Naive thymus-derived CD8-positive, alpha-beta T cell (primary cell): ENCODE measurements around the gene TAF11L14. TPM values are rescaled to one million over a fixed set of nuclear protein-coding genes. Genes with fewer than 3 reads are reported as not detected.
"Not testable (repeated sequence)": the region's sequence is repeated elsewhere in the genome, so short reads cannot be mapped to it uniquely, and the experiment has no call there.

Source experiments
- ATAC-seq, 2 donors: fragments of 150-1000 bp; cut with Tn5 transposase in 1 of 2; sonication (Bioruptor Pico), chemical (Tn5 transposase) in 1 of 2; 1 replicate in 1 of 2; 2 replicates in 1 of 2; pipeline ENCODE4 v1.10.0; 2021; ENCODE audit warnings: mild to moderate bottlenecking in 2 of 2, moderate library complexity in 2 of 2
- POLR2A ChIA-PET: fragments of 350-600 bp; sonication (Branson Sonifier 250); formaldehyde crosslinking; loops from one replicate; lab custom pipeline; 2021; ENCODE audit warnings: antibody characterized with exemption; lab: Charles Lee
- DNase-seq, 10 donors: peaks; one replicate each; pipeline versions ENCODE4 v3.0.0 to v3.0.0-alpha.2; 2020 to 2022
- H3K27ac Mint-ChIP-seq, 10 donors: one replicate each; pipeline ENCODE4 v1.8.0; 2020 to 2022; ENCODE audit warnings: mild to moderate bottlenecking in 10 of 10, mixed read lengths in 10 of 10, moderate library complexity in 4 of 10, inconsistent platforms in 1 of 10
- H3K27me3 Mint-ChIP-seq, 5 donors: one replicate each; pipeline ENCODE4 v1.8.0; 2021 to 2022; ENCODE audit warnings: mixed read lengths in 5 of 5
- H3K36me3 Mint-ChIP-seq, 3 donors: one replicate each; pipeline ENCODE4 v1.8.0; 2020 to 2022; ENCODE audit warnings: mixed read lengths in 3 of 3, mild to moderate bottlenecking in 2 of 3, inconsistent platforms in 1 of 3
- H3K4me1 Mint-ChIP-seq, 4 donors: one replicate each; pipeline ENCODE4 v1.8.0; 2021 to 2022; ENCODE audit warnings: mixed read lengths in 4 of 4
- H3K4me3 Mint-ChIP-seq, 10 donors: one replicate each; pipeline ENCODE4 v1.8.0; 2020 to 2022; ENCODE audit warnings: mild to moderate bottlenecking in 10 of 10, mixed read lengths in 10 of 10, moderate library complexity in 6 of 10, inconsistent platforms in 1 of 10
- H3K9me3 Mint-ChIP-seq, 9 donors: one replicate each; pipeline ENCODE4 v1.8.0; 2020 to 2022; ENCODE audit warnings: mixed read lengths in 9 of 9, mild to moderate bottlenecking in 3 of 9, inconsistent platforms in 1 of 9, moderate library complexity in 1 of 9
- polyA plus RNA-seq, 3 donors: library from polyadenylated mRNA; unstranded; fragments of 300-500 nt; fragmentation: Illumina TruSeq; gene quantifications; one replicate each; pipeline ENCODE4 v1.2.3, GENCODE V29; 2021
- total RNA-seq, 8 experiments: library from RNA in 2 of 8; stranded (reverse) in 2 of 8; gene quantifications; one replicate each; pipeline ENCODE4 v1.2.3 and lab custom pipeline; 2021 to 2026

TAF11L14 gene
- total RNA-seq = not detected
- polyA plus RNA-seq = not detected
- 0 reads per million in 6 experiments for total RNA-seq (lab: John Stamatoyannopoulos, UW)

GRCh38 chr5:17634160-17634559 is at the start of gene TAF11L14:
TAF11L14 (plus strand) TSS chr5:17634460.
- Mint-ChIP-seq H3K4me1 (no peaks in the 10 kb centered on the region), H3K27me3 (peaks cover 0 to 2% (median 0%) of the 10 kb centered on the region in 5 donors), H3K27ac (no peak within 1 kb of the TSS), H3K9me3 (peaks cover 0 to 12% (median 4%) of the 10 kb centered on the region in 9 donors), H3K36me3 (no peaks in the 10 kb centered on the region), H3K4me3 (no peak within 1 kb of the TSS)
- POLR2A ChIA-PET = no interaction called here
- DNase-seq (no peak), ATAC-seq (no peak)

- H3K27ac Mint-ChIP-seq, H3K4me3 Mint-ChIP-seq, DNase-seq, ATAC-seq, POLR2A ChIA-PET, H3K36me3 Mint-ChIP-seq, H3K9me3 Mint-ChIP-seq, H3K4me1 Mint-ChIP-seq, H3K27me3 Mint-ChIP-seq: not testable (repeated sequence)
Observed at GRCh38 chr5:17585658-17586057, 48.6 kb upstream of the TAF11L14 start, which contains the start of gene TAF11L7. TAF11L7 (minus strand) TSS chr5:17585758.

- H3K36me3 Mint-ChIP-seq, H3K4me1 Mint-ChIP-seq, H3K27ac Mint-ChIP-seq, ATAC-seq, POLR2A ChIA-PET, H3K27me3 Mint-ChIP-seq, DNase-seq, H3K9me3 Mint-ChIP-seq, H3K4me3 Mint-ChIP-seq: not testable (repeated sequence)
Observed at GRCh38 chr5:17590860-17591259, 43.4 kb upstream of the TAF11L14 start, which contains the start of gene TAF11L8. TAF11L8 (minus strand) TSS chr5:17590960.

GRCh38 chr5:17594255-17594654 is 40.0 kb upstream of the TAF11L14 start, which contains the start of gene TAF11L9:
TAF11L9 (minus strand) TSS chr5:17594394.
- H3K4me1 Mint-ChIP-seq, H3K9me3 Mint-ChIP-seq, H3K36me3 Mint-ChIP-seq, H3K27ac Mint-ChIP-seq, ATAC-seq, H3K27me3 Mint-ChIP-seq, H3K4me3 Mint-ChIP-seq, POLR2A ChIA-PET, DNase-seq: not testable (repeated sequence)

- H3K9me3 Mint-ChIP-seq, H3K36me3 Mint-ChIP-seq, POLR2A ChIA-PET, H3K27ac Mint-ChIP-seq, H3K4me1 Mint-ChIP-seq, DNase-seq, ATAC-seq, H3K4me3 Mint-ChIP-seq, H3K27me3 Mint-ChIP-seq: not testable (repeated sequence)
Observed at GRCh38 chr5:17597728-17598127, 36.5 kb upstream of the TAF11L14 start, which contains the start of gene TAF11L10. TAF11L10 (minus strand) TSS chr5:17597828.

GRCh38 chr5:17603880-17604279 is 30.4 kb upstream of the TAF11L14 start, which contains the start of gene TAF11L11:
TAF11L11 (plus strand) TSS chr5:17604183.
- H3K36me3 Mint-ChIP-seq, H3K27ac Mint-ChIP-seq, H3K4me1 Mint-ChIP-seq, POLR2A ChIA-PET, H3K4me3 Mint-ChIP-seq, DNase-seq, H3K27me3 Mint-ChIP-seq, ATAC-seq: not testable (repeated sequence)
- H3K9me3 Mint-ChIP-seq = peaks cover 0 to 18% (median 5%) of the 10 kb centered on the region in 9 donors

GRCh38 chr5:17604951-17605350 is 29.3 kb upstream of the TAF11L14 start:
- Mint-ChIP-seq H3K9me3 (peaks cover 0 to 18% (median 5%) of the 10 kb centered on the region in 9 donors), H3K4me1 (no peaks in the 10 kb centered on the region), H3K27ac (no peak overlapping the region), H3K4me3 (no peak overlapping the region), H3K27me3 (no peaks in the 10 kb centered on the region), H3K36me3 (no peaks in the 10 kb centered on the region)
- ATAC-seq = no peak
- DNase-seq = no peak
- POLR2A ChIA-PET = no interaction called here

GRCh38 chr5:17607461-17607860 is 26.8 kb upstream of the TAF11L14 start:
- H3K4me3 Mint-ChIP-seq, DNase-seq, H3K4me1 Mint-ChIP-seq, H3K27me3 Mint-ChIP-seq, POLR2A ChIA-PET, ATAC-seq, H3K27ac Mint-ChIP-seq, H3K36me3 Mint-ChIP-seq: not testable (repeated sequence)
- H3K9me3 Mint-ChIP-seq = peaks cover 0 to 18% (median 5%) of the 10 kb centered on the region in 9 donors

GRCh38 chr5:17610092-17610491 is 24.2 kb upstream of the TAF11L14 start, which contains the start of gene TAF11L12:
TAF11L12 (plus strand) TSS chr5:17610392.
- H3K4me3 Mint-ChIP-seq, DNase-seq, H3K4me1 Mint-ChIP-seq, H3K36me3 Mint-ChIP-seq, POLR2A ChIA-PET, ATAC-seq, H3K27ac Mint-ChIP-seq, H3K27me3 Mint-ChIP-seq: not testable (repeated sequence)
- H3K9me3 Mint-ChIP-seq = peaks cover 0 to 17% (median 5%) of the 10 kb centered on the region in 9 donors

- peaks cover 0 to 16% (median 6%) of the 10 kb centered on the region in 9 donors for H3K9me3 Mint-ChIP-seq
Observed at GRCh38 chr5:17614872-17615605, 19.2 kb upstream of the TAF11L14 start.

GRCh38 chr5:17619354-17619753 is 14.9 kb upstream of the TAF11L14 start:
- peaks cover 0 to 22% (median 11%) of the 10 kb centered on the region in 9 donors for H3K9me3 Mint-ChIP-seq
- no peak overlapping the region for H3K4me3 Mint-ChIP-seq
- no peaks in the 10 kb centered on the region for H3K36me3 Mint-ChIP-seq
- H3K27ac Mint-ChIP-seq = no peak overlapping the region
- H3K4me1 Mint-ChIP-seq = no peaks in the 10 kb centered on the region
- no peak for DNase-seq
- H3K27me3 Mint-ChIP-seq = peaks cover 0 to 2% (median 0%) of the 10 kb centered on the region in 5 donors
- POLR2A ChIA-PET = no interaction called here
- no peak for ATAC-seq

More at GRCh38 chr5:17614872-17615605, 19.2 kb upstream of the TAF11L14 start:
- H3K36me3 Mint-ChIP-seq = no peaks in the 10 kb centered on the region
- no peak for ATAC-seq
- H3K4me1 Mint-ChIP-seq = no peaks in the 10 kb centered on the region
- no peaks in the 10 kb centered on the region for H3K27me3 Mint-ChIP-seq
- no peak overlapping the region for H3K4me3 Mint-ChIP-seq
- no peak for DNase-seq
- POLR2A ChIA-PET = no interaction called here
- H3K27ac Mint-ChIP-seq = no peak overlapping the region

GRCh38 chr5:17620627-17621026 is 13.6 kb upstream of the TAF11L14 start:
- Mint-ChIP-seq H3K9me3 (peaks cover 0 to 22% (median 8%) of the 10 kb centered on the region in 9 donors), H3K36me3 (no peaks in the 10 kb centered on the region), H3K4me3 (no peak overlapping the region), H3K27ac (no peak overlapping the region), H3K27me3 (peaks cover 0 to 2% (median 0%) of the 10 kb centered on the region in 5 donors), H3K4me1 (no peaks in the 10 kb centered on the region)
- POLR2A ChIA-PET = no interaction called here
- no peak for ATAC-seq
- DNase-seq = no peak

GRCh38 chr5:17625686-17626085 is 8.6 kb upstream of the TAF11L14 start:
- Mint-ChIP-seq H3K36me3 (peaks cover 0 to 4% (median 0%) of the 10 kb centered on the region in 3 donors), H3K9me3 (peaks cover 0 to 18% (median 6%) of the 10 kb centered on the region in 9 donors), H3K27ac (no peak overlapping the region), H3K4me3 (no peak overlapping the region), H3K4me1 (no peaks in the 10 kb centered on the region), H3K27me3 (peaks cover 0 to 2% (median 0%) of the 10 kb centered on the region in 5 donors)
- POLR2A ChIA-PET = no interaction called here
- DNase-seq = no peak
- no peak for ATAC-seq
